ENCODE results near the gene DOCK1.
"Not testable (repeated sequence)": the region's sequence is repeated elsewhere in the genome, so short reads cannot be mapped to it uniquely, and the experiment has no call there.

The DOCK1 gene

GRCh38 chr10:126903656-126904360 lies 1.4 kb upstream of the DOCK1 start:
- DNase-seq = no peak

- DNase-seq = no peak
Observed at GRCh38 chr10:126904516-126904817, 761 bp upstream of the DOCK1 start.

GRCh38 chr10:126905776-126906703 lies 812 bp downstream of the DOCK1 start:
- no peak for DNase-seq

GRCh38 chr10:126906704-126907422 lies 1.6 kb downstream of the DOCK1 start:
- no peak for DNase-seq

DNA sequence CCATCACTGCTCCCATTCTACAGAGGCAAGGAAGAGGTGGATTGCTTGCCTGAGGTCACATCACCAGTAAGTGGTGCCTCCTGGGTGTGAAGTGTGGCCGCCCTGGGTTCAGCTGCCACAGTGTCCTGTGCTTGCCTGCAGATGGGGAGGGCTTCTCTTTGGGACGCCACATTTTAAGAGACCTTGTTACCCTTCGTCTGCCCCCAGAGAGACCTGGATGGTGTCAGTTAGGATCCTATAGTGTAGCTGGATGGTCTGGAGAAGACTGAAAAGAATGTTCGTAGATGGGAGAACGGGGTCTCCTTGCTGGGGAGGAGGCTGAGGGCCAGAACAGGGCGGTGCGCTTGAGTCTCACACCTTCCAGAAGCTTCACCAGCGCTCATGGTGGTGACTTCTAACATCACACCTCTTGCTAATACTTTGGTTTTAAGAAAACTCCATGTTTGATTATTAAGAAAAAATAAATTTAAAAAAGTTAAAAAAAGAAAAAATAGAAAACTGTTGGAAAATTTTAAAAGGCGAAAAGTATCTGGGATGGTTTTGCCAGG lies 2.3 kb downstream of the DOCK1 start:
- no peak for DNase-seq

DNA sequence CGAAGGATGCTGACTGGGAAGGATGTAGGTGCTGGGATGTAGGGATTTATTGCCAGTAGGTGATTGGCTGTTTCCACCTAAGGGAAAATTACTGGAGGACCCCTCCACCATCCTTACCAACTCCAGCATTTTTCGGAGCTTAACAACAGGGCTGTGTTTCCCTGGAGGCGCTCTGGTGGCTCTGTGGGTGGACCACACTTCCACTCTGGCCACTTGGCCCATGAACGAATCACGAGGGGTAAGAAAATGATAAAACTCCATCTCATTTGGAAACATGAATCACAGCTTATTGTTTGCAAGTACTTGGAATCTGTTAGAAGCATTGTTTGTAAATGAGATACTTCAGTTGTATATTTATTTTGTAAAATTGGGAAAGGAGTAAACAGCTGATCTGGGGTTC lies 3.0 kb downstream of the DOCK1 start:
- DNase-seq = no peak

- DNase-seq = no peak
Observed at GRCh38 chr10:126908729-126909128, 3.5 kb downstream of the DOCK1 start.

DNA sequence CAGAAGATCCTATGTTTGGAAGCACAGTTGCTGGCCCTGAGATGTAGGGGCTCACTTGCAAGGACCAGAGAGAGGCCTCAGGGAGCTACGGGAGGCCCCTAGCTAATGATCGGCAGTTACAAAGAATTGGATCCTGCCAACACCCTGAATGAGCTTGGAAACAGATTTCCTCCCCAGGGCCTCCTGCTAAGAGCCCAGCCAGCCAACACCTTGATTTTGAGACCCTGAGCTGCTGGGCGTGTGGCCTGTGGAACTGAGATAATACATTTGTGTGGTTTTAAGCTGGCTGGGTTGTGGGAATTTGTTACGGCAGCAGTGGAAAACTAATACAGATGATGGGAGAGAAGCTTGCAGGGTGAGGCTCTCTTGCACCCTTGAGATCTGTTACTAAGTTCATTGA lies 3.9 kb downstream of the DOCK1 start:
- no peak for DNase-seq

DNA sequence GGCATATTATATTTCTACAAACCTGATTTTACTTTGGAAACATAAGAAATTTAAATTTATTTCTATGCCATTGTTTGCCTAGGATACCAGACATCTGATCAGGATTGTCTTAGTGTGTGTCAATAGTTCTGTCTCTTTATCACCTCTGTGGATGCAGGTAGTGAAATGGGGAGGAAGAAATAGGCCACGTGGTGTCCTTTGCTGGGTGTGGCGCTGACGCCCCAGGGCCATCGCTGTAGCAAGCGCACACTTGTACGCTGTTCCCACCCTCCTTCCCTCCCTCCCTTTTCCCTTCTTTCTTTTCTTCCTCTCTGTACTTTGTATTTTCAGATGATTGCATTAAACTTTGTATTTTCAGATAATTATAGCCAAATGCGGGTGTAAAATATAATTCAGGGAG lies 5.0 kb downstream of the DOCK1 start:
- no peak for DNase-seq

DNA sequence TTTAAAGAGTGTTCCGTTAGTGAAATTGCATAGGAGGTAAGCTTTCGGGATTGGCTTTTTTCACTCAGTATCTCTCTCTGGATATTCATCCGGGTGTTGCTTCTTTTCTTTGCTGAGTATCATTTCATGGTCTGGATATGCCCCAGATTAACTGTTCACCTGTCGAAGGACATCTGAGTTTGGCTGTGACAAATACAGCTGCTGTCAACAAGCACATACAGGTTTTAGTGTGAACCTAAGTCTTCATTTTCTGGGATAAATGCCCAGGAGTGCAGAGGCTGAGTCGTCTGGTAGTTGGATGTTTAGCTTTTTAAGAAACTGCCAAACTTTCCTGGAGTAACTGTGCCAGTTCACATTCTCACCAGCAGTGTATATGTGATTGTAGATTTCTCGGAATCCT lies 5.6 kb downstream of the DOCK1 start:
- DNase-seq = no peak

GRCh38 chr10:126911301-126911700 lies 6.1 kb downstream of the DOCK1 start:
- no peak for DNase-seq

DNA sequence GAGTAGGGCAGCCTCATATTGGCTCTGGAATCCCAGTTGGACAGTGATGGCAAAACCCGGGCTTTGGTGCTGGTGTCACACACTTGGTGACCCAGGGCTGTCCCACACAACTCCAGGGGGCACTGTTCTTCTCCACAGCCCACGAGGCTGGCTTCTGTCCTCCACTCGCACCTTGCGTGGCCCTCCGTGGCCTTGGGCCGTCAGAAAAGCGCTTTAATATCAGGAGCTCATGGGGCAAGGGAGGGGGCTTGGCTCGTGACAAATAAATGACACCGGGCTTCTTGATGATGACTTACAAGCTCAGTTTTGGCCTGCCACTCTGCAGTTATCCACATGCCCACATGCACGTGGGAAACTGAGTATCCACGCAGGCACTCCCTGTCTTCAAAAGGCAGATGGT lies 8.1 kb downstream of the DOCK1 start:
- DNase-seq = no peak

DNA sequence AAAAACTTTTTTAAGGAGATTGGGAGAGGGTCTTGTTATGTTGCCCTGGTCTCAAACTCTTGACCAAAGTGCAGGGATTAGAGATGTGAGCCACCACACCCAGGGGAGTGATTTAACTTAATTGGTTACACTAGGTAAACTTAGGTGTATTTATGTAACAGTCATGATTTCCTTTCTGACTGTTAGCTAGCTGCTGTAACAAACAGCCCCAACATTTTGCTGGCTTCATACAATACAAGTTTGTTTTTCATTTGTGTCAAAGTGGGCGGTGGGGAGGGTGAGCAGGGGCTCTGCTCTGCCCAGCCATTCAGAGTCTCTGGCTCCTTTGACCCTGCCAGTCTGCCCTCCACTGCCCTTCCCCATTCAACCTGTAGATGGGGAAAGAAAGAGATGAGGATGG lies 9.3 kb downstream of the DOCK1 start:
- no peak for DNase-seq

GRCh38 chr10:126916952-126917351 lies 11.7 kb downstream of the DOCK1 start:
- DNase-seq = not testable (repeated sequence)

DNA sequence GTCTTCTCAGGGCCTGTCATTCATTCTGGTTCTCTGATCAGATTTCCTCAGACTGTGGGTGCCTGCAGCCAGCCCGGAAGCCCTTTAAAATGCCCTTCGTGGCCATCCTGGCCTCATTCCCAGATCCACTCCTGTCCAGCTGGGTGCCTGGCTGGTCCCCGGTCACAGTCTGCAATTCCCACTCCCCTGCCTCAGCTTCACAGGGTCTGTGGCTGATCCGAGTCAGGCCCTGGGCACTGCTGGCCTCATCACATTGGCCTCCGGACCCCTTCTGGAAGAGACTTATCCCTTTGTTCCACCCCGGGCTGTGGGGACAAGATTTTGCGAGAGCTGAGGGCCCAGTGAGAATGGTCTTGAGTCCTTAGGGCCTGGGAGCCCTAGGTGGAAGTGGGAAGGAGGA lies 12.1 kb downstream of the DOCK1 start:
- no peak for DNase-seq

- no peak for DNase-seq
Observed at GRCh38 chr10:126917975-126918908, 13.0 kb downstream of the DOCK1 start.

- no peak for DNase-seq
Observed at GRCh38 chr10:126919426-126919825, 14.2 kb downstream of the DOCK1 start.

- DNase-seq = no peak
Observed at GRCh38 chr10:126921162-126921561, 15.9 kb downstream of the DOCK1 start.

GRCh38 chr10:126921974-126922525 lies 16.8 kb downstream of the DOCK1 start:
- DNase-seq = no peak

DNA sequence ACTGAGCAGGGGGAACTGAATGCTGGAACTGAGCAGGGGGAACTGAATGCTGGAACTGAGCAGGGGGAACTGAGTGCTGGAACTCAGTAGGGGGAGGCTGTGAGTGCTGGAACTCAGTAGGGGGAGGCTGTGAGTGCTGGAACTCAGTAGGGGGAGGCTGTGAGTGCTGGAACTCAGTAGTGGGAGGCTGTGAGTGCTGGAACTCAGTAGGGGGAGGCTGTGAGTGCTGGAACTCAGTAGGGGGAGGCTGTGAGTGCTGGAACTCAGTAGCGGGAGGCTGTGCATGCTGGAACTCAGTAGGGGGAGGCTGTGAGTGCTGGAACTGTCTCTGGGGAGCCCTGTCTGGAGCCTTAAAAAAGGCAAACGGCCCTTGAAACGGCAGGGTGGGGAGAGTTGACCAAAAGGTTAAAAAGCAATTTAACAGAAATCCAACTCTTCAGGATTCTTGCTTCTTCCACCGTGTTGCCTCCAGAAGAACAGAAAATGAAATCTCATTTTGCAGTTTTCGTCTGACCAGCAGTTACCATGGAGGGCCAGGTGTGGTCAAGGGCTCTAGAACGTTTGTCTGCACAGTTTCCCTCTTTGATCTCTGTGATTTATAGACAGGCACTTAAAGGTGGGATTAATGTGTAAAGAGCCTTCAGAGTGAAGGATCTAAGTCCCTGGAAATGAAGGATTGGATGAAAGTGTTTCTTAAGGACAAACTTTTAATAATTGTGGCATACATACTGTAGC lies 19.1 kb downstream of the DOCK1 start:
- DNase-seq = no peak

- DNase-seq = no peak
Observed at GRCh38 chr10:126924915-126925300, 19.7 kb downstream of the DOCK1 start.

Data from GOT3 (cell line).